NCI-H345 (cell line): Measurements from ENCODE around the gene PDE6D.

Source experiments
- DNase-seq: peaks from one replicate; lab custom pipeline; 2025; lab: John Stamatoyannopoulos, UW

The PDE6D gene

GRCh38 chr2:231780909-231781797, at the start of gene PDE6D:
Gene PDE6D, minus strand, starts transcription at chr2:231781282. Its CDS starts 168 bp downstream, at chr2:231781114.
- peak; percentile 99 for DNase-seq

GRCh38 chr2:231821908-231822307, 40.8 kb upstream of the PDE6D start:
- DNase-seq = no peak

GRCh38 chr2:231820786-231821303, 39.8 kb upstream of the PDE6D start:
- no peak for DNase-seq

GRCh38 chr2:231819447-231820042, 38.5 kb upstream of the PDE6D start:
- no peak for DNase-seq

- no peak for DNase-seq
Measured at GRCh38 chr2:231816327-231817026, 35.4 kb upstream of the PDE6D start.

GRCh38 chr2:231810905-231811304, 29.8 kb upstream of the PDE6D start:
- DNase-seq = no peak

GRCh38 chr2:231807020-231807419, 25.9 kb upstream of the PDE6D start:
- DNase-seq = no peak

- DNase-seq = no peak
Measured at GRCh38 chr2:231803501-231804138, 22.5 kb upstream of the PDE6D start.

GRCh38 chr2:231800493-231801091, 19.5 kb upstream of the PDE6D start:
- peak; percentile 2 for DNase-seq

- DNase-seq = peak; percentile 73
Measured at GRCh38 chr2:231795525-231796327, 14.6 kb upstream of the PDE6D start.

- DNase-seq = no peak
Measured at GRCh38 chr2:231794383-231794782, 13.3 kb upstream of the PDE6D start.

GRCh38 chr2:231791107-231791506, 10.0 kb upstream of the PDE6D start:
- no peak for DNase-seq

GRCh38 chr2:231786917-231787292, 5.8 kb upstream of the PDE6D start:
- DNase-seq = no peak

- peak; percentile 82 for DNase-seq
Measured at GRCh38 chr2:231786177-231786916, 5.3 kb upstream of the PDE6D start, which contains the start of gene COPS7B. Gene COPS7B, plus strand, starts transcription at chr2:231786445. Its CDS starts 2,126 bp downstream, at chr2:231788571.

- no peak for DNase-seq
Measured at GRCh38 chr2:231785822-231786176, 4.7 kb upstream of the PDE6D start.

- DNase-seq = no peak
Measured at GRCh38 chr2:231785413-231785812, 4.3 kb upstream of the PDE6D start.

- DNase-seq = no peak
Measured at GRCh38 chr2:231781798-231782726, 980 bp upstream of the PDE6D start.

GRCh38 chr2:231780123-231780908, 766 bp downstream of the PDE6D start:
- DNase-seq = peak; percentile 8
